ENCODE data around the gene FRMD8.

FRMD8 gene

DNA sequence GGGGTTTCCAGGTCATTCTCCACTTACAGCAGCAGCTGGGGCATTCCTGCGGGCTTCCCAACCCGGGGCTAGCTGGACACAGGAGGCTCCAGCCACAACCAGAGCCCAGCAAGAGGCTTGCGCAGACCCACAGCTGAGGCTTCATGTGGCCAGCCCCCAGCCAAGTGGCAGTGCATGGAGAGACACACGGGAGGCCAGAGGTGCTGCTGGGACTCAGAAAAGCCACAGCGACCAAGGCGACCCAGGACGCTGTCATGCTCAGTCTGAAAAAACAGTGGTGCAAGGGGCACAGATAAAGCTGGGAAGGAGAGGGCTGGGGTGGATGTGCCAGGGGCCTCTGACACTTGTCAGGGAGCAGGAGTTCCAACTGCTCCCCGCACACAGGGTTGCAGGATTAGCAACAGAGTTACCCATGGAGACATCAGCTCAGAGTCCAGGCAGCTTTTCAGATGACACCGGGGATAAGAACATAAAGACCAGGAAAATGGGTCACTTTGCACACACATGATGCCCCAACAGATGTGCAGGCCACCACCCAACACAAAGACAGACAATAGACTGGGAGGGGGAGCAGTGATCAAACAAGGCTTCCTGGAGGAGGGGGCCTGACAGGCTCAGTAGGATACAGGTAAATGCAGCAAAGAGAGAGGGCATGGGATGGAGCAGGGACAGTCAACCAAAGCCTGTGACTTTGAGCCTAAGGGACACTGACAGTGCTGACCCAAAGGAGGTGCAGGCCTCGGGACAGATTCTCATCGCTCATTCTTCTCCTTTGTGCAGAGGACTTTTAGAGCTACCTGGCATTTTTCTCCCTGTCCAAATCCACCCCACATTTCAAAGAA lies 29.3 kb downstream of the FRMD8 start:
- no peak for DNase-seq

DNA sequence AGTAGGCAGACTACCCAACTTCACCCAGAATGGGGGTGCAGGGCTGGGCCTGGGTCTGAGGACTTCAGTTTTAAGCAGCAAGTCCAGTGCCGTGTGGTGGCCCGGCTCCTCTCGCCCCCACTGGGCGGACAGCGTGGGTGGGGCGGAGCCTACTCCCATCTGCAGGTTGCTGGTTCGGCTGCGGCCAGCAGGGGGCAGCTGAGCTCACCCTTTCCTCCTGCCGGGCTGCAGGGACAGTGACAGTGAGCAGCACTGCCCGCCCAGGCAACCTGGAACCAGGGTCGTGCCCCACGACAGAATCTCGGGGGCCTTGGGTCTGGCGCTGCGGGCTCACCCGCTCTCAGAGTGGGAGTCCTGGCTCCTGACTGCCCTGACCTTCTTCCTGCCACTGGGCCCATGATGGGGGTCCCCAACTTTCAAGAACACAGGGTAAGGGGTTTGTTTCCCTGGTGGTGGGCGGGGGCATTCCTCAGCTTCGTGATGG lies 29.9 kb downstream of the FRMD8 start:
- peak; percentile 66 to 92 for DNase-seq

DNA sequence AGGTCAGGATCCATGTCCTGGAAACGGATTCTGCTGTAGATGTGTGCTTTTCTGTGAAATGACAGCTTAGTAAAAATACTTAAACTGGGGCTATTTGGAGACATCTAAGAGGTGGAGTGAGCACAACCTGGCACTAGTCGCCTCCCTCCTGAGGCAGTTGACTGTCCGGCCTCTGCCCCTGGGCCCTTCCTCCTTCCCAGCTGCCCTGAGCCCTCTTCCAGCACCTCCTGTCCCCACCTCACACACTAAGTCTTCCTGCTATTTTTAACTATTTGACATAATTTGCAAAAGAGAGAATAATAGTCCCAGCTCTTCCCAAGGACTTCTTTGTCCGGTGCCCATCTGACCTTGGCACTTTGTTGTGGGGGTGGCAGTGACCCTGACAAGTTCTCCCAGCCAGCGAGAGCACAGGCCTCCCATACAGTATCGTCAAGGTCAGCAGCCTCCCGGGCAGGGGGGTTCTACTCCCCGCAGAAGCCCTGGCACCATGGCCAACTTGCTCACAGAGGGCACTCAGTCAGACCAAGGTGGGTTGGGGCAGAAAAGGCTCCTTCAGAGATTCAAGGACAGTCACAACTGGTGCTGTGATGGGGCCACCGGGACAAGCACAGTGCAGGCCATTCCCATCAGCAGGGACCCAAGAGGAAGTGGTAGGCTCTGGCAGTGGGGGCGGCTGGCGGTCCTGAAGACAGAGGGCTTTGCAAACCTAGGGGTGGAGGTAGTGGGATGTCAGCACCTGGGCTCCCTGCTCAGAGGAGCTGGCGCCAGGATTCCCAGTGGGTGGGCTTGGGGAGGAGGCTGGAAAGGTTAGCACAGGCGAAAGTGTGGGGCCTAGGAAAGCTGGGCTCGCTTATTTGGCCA lies 30.6 kb downstream of the FRMD8 start:
- DNase-seq, result no peak

DNA sequence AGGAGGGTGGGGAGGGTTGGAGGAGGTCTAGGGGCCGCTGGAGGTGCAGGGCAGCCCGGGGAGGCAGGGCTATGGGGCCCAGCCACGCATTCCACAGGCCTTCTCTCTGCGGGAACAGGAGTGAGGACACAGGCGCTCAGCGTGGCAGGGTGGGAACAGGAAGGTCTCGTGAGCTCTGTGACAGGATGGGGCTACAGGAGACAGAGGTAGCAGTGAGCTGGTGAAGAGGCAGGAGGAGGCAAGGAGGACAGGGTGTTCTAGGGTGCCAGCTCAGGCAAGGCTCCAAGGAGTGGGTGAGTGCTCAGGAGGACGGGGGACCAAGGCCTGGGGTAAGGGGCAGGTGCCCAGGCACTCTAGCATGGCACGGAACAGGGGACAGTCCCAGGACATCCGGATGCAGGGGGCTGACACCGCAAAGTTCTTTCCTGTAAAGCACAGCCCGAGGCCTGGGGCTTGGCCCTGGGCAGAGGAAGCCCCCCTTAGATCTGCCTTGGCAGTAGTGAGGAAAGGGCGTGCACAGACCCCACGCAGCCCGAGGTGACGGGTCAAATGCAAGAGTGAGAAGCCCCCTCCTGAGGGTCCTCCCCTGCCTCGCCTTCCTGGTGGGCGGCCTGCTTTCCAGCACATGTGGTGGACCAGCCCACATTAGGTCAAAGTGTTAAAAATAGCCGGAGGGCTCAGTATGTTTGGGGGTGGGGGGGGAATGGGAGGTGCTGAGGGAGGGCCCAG lies 31.4 kb downstream of the FRMD8 start:
- peak in 1 of 2 experiments; percentile 46 for DNase-seq

DNA sequence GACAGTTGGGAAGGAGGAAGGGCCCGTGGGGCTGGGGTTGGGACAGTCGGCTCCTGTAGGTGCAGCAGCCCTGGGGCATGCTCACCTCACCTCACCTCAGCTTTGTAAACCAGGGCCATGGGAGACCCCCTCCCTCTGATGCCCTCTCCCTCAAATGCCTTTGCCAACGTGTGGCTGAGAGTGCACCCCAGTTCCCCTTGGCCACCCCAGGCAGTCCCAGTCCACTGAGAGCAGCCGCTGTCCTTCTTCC lies 31.9 kb downstream of the FRMD8 start:
- no peak for DNase-seq

DNA sequence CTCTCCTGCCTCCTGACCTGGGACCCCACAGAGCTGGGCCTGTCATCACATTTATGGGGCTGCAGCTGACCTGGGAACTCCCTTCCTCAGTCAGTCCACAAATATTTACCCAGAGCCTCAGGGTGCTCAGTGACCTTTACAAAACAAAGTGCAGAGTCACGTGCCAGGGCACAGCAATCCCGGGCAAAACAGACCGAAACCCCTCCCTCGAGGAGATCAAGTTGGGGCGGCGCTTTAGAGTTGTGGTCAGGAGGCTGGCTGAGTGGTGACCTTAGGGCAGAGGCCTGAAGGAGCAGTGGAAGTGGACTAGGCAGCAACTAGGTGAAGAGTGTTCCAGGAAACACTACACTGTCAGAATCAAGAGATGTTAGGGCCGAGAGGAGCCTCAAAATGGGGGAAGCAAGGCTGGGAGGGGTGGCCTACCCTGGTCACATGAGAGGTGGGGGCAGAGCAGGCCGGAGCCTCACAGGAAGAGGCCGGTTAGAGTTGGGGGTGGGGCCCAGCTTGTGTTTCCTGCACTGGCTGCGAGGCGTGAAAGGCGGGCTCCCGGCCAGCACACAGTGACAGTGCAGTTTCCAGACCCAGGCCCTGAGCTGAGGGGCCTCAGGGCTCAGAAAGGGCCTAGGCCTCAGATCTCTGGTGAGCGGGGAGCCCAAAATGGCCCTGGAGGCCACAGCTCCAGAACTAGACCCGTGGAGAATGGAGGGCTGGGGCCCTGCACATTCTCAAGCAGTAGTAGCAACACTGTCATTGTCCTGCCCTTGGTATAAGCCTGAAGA lies 32.4 kb downstream of the FRMD8 start:
- DNase-seq, result peak; percentile 92 to 98

DNA sequence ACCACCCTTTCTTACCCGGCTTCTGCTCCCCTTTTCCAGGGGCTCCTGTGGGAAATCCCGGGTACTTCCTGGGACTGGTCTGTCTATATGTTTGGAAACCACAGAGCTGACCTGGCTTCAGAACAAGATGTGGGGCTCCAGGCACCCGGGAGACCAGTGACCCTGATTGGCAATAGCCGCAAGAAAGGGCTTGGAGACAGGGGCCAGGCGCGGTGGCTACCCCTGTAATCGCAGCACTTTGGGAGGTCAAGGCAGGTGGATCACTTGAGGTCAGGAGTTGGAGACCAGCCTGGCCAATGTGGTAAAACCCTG lies 33.0 kb downstream of the FRMD8 start:
- no peak for DNase-seq

DNA sequence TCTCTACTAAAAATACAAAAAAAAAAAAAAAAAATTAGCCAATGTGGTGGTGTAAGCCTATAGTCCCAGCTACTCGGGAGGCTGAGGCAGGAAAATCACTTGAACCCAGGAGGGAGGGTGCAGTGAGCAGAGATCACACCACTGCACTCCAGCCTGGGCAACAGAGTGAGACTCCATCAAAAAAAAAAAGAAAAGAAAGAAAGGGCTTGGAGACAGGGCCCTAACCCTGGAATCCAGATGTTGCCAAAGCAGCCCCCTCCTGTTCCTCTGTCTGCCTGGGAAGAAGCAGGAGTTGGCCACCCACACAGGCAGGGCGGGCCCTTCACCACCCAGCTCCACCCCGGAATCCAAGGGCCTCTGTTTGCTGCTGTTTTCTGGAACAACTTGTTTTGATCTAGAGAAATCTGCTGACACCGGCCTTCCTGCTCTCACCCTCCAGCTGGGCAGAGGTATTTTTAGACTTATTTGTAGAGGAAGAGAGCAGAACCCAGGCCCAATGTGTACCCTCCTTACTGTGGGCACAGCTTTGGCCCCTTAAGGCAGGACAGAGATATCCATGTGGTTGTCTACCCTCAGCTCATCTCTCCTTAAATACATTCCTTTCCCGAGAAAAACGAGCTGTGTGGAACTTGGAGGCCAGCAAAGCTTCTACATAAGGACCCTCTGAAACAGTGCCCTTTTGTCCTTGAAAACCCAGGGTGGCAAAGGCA lies 33.5 kb downstream of the FRMD8 start:
- peak; percentile 46 to 71 for DNase-seq

DNA sequence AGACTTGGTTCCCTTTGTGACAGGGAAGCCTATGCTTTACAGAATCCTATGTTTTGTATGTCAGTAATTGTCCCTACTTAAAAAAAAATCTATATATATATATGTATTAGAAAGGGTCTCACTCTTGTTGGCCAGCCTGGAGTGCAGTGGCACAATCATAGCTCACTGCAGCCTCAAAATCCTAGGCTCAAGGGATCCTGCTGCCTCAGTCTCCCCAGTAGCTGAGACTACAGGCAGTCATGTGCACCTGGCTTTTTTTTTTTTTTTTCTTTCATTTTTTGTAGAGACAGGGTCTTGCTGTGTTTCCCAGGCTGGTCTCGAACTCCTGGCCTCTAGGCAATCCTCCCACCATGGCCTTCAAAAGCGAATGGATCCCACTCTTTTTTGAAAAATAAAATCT lies 34.1 kb downstream of the FRMD8 start:
- DNase-seq, result no peak

DNA sequence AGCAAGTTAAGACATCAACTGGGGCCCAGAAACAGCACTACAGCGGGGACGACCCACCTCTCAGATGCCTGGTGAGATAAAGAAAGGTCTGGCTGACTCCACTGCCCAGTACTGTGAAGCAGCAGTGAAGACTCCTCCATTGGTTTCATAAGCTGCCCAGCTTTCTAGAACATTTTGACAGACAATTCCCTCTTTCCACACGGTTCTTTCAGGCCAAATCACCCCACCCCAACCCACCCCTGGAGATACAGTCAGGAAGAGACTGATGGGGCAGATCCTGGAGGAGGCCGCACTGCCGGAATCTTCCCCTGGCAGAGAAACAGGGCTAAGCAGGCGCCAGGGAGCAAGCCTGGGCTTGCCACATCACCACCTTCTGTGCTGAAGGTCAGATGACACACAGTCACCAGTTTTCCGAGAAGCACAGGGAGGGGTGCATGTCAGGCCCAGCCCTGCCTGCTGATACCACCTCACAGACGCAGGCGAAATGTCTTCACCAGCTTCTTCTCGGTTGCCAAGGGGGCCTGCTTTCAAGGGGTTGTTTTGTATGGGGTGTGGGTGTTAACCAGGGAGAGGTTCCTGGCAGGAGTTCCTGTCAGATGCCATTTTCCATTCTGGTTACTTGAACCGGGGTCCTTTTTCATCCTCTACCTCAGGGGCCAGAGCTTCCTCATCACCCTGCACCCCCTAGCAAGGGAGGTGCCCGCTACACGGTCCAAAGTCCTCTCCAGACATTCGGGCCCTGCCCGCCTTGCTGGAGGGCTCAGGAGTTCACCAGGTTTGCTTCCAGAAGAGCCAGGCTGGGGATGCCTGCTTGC lies 34.7 kb downstream of the FRMD8 start:
- DNase-seq, result peak; percentile 95 to 96

DNA sequence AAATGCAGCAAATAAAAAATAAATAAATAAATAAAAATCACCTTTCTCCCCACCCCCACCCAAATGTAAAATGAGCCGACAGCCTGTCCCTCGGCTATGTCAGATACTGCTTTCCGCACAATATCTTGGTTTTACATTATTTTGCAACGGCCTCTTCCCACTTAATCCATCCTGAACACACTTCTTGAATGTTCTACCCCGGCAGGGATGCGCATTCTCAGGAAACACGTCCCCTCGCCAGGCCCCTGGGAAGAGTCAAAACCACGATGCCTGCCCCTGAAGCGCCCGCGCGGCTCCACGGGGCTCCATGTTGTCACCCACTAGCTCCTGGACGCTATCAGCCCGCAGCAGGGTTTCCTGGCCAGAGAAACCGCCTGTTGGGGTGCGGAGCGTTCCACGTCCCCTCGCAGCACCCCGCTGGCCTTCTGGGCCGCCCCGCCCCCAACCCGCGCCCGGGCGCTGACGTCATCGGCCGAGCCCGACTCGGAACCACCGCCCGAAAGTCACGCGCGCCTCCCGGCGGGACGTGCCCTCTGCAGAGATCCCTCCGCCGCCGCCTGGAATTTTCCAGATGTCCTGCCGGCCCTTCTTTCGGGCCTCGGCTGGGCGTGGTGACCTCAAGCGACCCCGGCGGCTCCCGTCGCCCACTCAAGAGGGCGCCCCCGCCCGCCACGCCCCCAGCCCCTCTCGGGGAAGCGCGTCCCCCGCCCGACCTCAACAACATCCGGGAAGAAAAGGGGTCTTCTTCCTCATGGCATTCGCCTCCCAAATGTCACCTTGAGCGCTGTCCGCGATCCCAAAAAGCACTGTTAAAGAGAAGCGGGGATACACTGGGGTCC lies 35.6 kb downstream of the FRMD8 start:
- peak; percentile 83 to 99 for DNase-seq

DNA sequence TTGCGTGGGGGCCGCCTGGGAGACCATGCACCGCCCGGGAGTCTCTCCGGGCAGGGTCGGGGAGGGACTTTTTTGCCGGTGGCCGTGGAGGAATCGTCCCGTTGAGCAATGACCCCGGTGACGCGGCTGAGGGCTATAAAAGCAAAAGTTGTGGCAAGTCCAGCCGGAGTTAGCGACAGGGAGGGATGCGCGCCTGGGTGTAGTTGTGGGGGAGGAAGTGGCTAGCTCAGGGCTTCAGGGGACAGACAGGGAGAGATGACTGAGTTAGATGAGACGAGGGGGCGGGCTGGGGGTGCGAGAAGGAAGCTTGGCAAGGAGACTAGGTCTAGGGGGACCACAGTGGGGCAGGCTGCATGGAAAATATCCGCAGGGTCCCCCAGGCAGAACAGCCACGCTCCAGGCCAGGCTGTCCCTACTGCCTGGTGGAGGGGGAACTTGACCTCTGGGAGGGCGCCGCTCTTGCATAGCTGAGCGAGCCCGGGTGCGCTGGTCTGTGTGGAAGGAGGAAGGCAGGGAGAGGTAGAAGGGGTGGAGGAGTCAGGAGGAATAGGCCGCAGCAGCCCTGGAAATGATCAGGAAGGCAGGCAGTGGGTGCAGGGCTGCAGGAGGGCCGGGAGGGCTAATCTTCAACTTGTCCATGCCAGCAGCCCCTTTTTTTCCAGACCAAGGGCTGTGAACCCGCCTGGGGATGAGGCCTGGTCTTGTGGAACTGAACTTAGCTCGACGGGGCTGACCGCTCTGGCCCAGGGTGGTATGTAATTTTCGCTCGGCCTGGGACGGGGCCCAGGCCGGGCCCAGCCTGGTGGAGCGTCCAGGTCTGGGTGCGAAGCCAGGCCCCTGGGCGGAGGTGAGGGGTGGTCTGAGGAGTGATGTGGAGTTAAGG lies 36.4 kb downstream of the FRMD8 start, which contains the start of gene NEAT1:
NEAT1 (plus strand) TSS at position 166 of the 883 bp plus-strand sequence.
- DNase-seq, result peak; percentile 78 to 92

DNA sequence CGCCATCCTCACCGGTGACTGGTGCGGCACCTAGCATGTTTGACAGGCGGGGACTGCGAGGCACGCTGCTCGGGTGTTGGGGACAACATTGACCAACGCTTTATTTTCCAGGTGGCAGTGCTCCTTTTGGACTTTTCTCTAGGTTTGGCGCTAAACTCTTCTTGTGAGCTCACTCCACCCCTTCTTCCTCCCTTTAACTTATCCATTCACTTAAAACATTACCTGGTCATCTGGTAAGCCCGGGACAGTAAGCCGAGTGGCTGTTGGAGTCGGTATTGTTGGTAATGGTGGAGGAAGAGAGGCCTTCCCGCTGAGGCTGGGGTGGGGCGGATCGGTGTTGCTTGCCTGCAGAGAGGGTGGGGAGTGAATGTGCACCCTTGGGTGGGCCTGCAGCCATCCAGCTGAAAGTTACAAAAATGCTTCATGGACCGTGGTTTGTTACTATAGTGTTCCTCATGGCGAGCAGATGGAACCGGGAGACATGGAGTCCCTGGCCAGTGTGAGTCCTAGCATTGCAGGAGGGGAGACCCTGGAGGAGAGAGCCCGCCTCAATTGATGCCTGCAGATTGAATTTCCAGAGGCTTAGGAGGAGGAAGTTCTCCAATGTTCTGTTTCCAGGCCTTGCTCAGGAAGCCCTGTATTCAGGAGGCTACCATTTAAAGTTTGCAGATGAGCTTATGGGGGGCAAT lies 37.2 kb downstream of the FRMD8 start:
- DNase-seq, result no peak

DNA sequence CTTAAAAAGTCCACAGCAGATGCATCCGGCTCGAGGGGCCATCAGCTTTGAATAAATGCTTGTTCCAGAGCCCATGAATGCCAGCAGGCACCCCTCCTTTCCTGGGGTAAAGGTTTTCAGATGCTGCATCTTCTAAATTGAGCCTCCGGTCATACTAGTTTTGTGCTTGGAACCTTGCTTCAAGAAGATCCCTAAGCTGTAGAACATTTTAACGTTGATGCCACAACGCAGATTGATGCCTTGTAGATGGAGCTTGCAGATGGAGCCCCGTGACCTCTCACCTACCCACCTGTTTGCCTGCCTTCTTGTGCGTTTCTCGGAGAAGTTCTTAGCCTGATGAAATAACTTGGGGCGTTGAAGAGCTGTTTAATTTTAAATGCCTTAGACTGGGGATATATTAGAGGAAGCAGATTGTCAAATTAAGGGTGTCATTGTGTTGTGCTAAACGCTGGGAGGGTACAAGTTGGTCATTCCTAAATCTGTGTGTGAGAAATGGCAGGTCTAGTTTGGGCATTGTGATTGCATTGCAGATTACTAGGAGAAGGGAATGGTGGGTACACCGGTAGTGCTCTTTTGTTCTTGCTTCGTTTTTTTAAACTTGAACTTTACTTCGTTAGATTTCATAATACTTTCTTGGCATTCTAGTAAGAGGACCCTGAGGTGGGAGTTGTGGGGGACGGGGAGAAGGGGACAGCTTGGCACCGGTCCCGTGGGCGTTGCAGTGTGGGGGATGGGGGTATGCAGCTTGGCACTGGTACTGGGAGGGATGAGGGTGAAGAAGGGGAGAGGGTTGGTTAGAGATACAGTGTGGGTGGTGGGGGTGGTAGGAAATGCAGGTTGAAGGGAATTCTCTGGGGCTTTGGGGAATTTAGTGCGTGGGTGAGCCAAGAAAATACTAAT lies 38.0 kb downstream of the FRMD8 start:
- no peak for DNase-seq

DNA sequence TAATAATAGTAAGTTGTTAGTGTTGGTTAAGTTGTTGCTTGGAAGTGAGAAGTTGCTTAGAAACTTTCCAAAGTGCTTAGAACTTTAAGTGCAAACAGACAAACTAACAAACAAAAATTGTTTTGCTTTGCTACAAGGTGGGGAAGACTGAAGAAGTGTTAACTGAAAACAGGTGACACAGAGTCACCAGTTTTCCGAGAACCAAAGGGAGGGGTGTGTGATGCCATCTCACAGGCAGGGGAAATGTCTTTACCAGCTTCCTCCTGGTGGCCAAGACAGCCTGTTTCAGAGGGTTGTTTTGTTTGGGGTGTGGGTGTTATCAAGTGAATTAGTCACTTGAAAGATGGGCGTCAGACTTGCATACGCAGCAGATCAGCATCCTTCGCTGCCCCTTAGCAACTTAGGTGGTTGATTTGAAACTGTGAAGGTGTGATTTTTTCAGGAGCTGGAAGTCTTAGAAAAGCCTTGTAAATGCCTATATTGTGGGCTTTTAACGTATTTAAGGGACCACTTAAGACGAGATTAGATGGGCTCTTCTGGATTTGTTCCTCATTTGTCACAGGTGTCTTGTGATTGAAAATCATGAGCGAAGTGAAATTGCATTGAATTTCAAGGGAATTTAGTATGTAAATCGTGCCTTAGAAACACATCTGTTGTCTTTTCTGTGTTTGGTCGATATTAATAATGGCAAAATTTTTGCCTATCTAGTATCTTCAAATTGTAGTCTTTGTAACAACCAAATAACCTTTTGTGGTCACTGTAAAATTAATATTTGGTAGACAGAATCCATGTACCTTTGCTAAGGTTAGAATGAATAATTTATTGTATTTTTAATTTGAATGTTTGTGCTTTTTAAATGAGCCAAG lies 38.9 kb downstream of the FRMD8 start:
- DNase-seq, result peak in 1 of 2 experiments; percentile 50

All from NCI-H526 (cell line).